GM12878 (cell line): ENCODE data around the gene LIMS2. TPM values are rescaled to one million over a fixed set of nuclear protein-coding genes. Genes with fewer than 3 reads are reported as not detected.

Experiments
- ATAC-seq: fragments of 200-7000 bp; cut with Tn5 transposase; 3 replicates; pipeline ENCODE4 v1.9.1; 2020; ENCODE audit warnings: mild to moderate bottlenecking, moderate library complexity
- BruUV-seq: library from RNA; stranded (reverse); fragments of 400-500 nt; replicated peaks from 2 replicates; lab custom pipeline; 2021; lab: Mats Ljungman, UMichigan
- CTCF ChIA-PET: fragments of 300-600 bp; sonication (Branson Sonifier 250); formaldehyde crosslinking; extraction: SDS; loops from one replicate; lab custom pipeline; 2021; ENCODE audit warnings: inconsistent platforms; lab: Yijun Ruan, JAX
- POLR2A ChIA-PET: fragments of 350-600 bp; formaldehyde crosslinking; extraction: SDS; loops from one replicate; lab custom pipeline; 2021; ENCODE audit warnings: inconsistent platforms; lab: Charles Lee
- RAD21 ChIA-PET: fragments of 300-600 bp; sonication (Branson Sonifier 250); formaldehyde crosslinking; loops from one replicate; lab custom pipeline; 2023; ENCODE audit warnings: antibody characterized with exemption; ENCODE audit not compliant: unreplicated experiment; lab: Charles Lee
- SMC1A ChIA-PET: fragments of 300-600 bp; sonication (Branson Sonifier 250); formaldehyde crosslinking; loops from one replicate; lab custom pipeline; 2023; ENCODE audit not compliant: unreplicated experiment, uncharacterized antibody; lab: Charles Lee
- DNase-seq: peaks from one replicate; pipeline ENCODE4 v3.0.0-alpha.2; 2011; ENCODE audit warnings: low read depth, low spot score
- FAIRE-seq: peaks from 3 replicates; lab custom pipeline; 2011; peaks lifted over from hg19 to GRCh38; lab: Jason Lieb, UNC
- H2AFZ ChIP-seq: 2 replicates; pipeline ENCODE4 v1.6.0; 2011; ENCODE audit warnings: low read depth, low read length, control low read depth; ENCODE audit not compliant: control insufficient read depth
- H3K27ac ChIP-seq: 2 replicates; pipeline ENCODE4 v1.5.1; 2011; ENCODE audit warnings: control low read depth; ENCODE audit not compliant: control insufficient read depth, insufficient read depth
- H3K27me3 ChIP-seq, 2 experiments: replicated peaks in 1 of 2; 2 replicates each; pipeline versions ENCODE4 v1.6.0 to v1.6.1; 2011; ENCODE audit warnings: low read length in 1 of 2; ENCODE audit not compliant: control insufficient read depth in 2 of 2, insufficient read depth in 2 of 2
- H3K36me3 ChIP-seq, 2 experiments: 2 replicates each; pipeline ENCODE4 v1.5.1; 2011; ENCODE audit warnings: low read length in 1 of 2; ENCODE audit not compliant: control insufficient read depth in 2 of 2, insufficient read depth in 2 of 2
- H3K4me1 ChIP-seq: 2 replicates; pipeline ENCODE4 v1.6.1; 2011; ENCODE audit warnings: mild to moderate bottlenecking, low read length, moderate library complexity, mixed read lengths; ENCODE audit not compliant: control insufficient read depth, insufficient read depth
- H3K4me2 ChIP-seq: 2 replicates; pipeline ENCODE4 v1.6.0; 2011; ENCODE audit warnings: control low read depth; ENCODE audit not compliant: control insufficient read depth, insufficient read depth
- H3K4me3 ChIP-seq: fragments of 200-600 bp; sonication (generic); 2 replicates; pipeline ENCODE4 v1.5.1; 2016
- H3K79me2 ChIP-seq: 2 replicates; pipeline ENCODE4 v1.6.0; 2011; ENCODE audit warnings: low read length; ENCODE audit not compliant: control insufficient read depth, insufficient read depth
- H3K9ac ChIP-seq: 2 replicates; pipeline ENCODE4 v1.8.0; 2011; ENCODE audit warnings: low read length, control low read depth, mixed read lengths; ENCODE audit not compliant: control insufficient read depth, insufficient read depth
- H3K9me3 ChIP-seq: replicated peaks from 3 replicates; pipeline ENCODE4 v1.5.1; 2011; ENCODE audit warnings: mild to moderate bottlenecking, low read length; ENCODE audit not compliant: control insufficient read depth, insufficient read depth
- H4K20me1 ChIP-seq: 2 replicates; pipeline ENCODE4 v1.6.0; 2011; ENCODE audit not compliant: control insufficient read depth, insufficient read depth
- CEBPZ ChIP-seq: fragments of 150-350 bp; IDR thresholded peaks from 2 replicates; pipeline ENCODE4 v1.6.1; 2016; ENCODE audit warnings: low read depth, low read length
- IRF5 ChIP-seq: fragments of 450-650 bp; IDR thresholded peaks from 2 replicates; pipeline ENCODE4 v1.6.1; 2017; ENCODE audit warnings: borderline replicate concordance
- NR2C1 ChIP-seq: fragments of 450-650 bp; IDR thresholded peaks from 2 replicates; pipeline ENCODE4 v1.6.1; 2017; ENCODE audit warnings: antibody characterized with exemption, mild to moderate bottlenecking, moderate library complexity
- SRF ChIP-seq, 2 experiments: IDR thresholded peaks; 2 replicates each; pipeline ENCODE4 v1.6.1; 2011; ENCODE audit warnings: low read depth in 2 of 2, low read length in 2 of 2, mild to moderate bottlenecking in 1 of 2, moderate library complexity in 1 of 2
- SUZ12 ChIP-seq: fragments of 200-600 bp; sonication (generic); IDR thresholded peaks from one replicate; pipeline ENCODE4 v1.6.1; 2018; ENCODE audit warnings: antibody characterized with exemption, mild to moderate bottlenecking; ENCODE audit not compliant: unreplicated experiment
- WGBS: methylation state at CpG from one replicate; pipeline ENCODE4 v1.1.6; 2016; ENCODE audit warnings: low lambda C conversion rate; ENCODE audit not compliant: insufficient replicate concordance, insufficient coverage; ENCODE audit errors: missing lambda C conversion rate; 5-methylcytosine and 5-hydroxymethylcytosine counted together
- in situ Hi-C: fragments of 300-500 bp; cut with MboI; formaldehyde crosslinking; loops from 9 replicates; pipeline ENCODE4 v1.14.3; 2018; ENCODE audit warnings: mixed read lengths
- intact Hi-C: fragments of 100-400 bp; cut with micrococcal nuclease; formaldehyde crosslinking; loops from one replicate; pipeline ENCODE4 v1.14.2; 2022; ENCODE audit not compliant: unreplicated experiment
- polyA plus RNA-seq, 11 experiments: library from polyadenylated mRNA; depleted of rRNA in 4 of 11; unstranded in 6 of 11; stranded (reverse) in 5 of 11; fragments of >200 nt; fragmentation: Nextera tagmentation in 4 of 11; fragmentation: Illumina TruSeq in 1 of 11; extraction: Ambion mirVana in 4 of 11; extraction: Trizol in 1 of 11; gene quantifications; 1 replicate in 1 of 11; 2 replicates in 10 of 11; pipeline versions ENCODE4 v1.2.1 to v1.2.3, GENCODE V29; 2011 to 2016; ENCODE audit warnings: inconsistent platforms in 2 of 11, missing spikeins in 2 of 11, low read depth in 1 of 11
- total RNA-seq, 4 experiments: library from RNA; depleted of rRNA in 3 of 4; stranded (reverse); fragments of >200 nt in 3 of 4; fragmentation: Illumina TruSeq in 1 of 4; extraction: Trizol in 1 of 4; gene quantifications; 2 replicates each; pipeline versions ENCODE4 v1.2.1 to v1.2.3, GENCODE V29; 2013 to 2021

Gene LIMS2
- total and polyA plus RNA-seq, 10 of the 15 experiments (the other 5 are each of a cell fraction or from before 2014, with no cell fraction given): 0.06 to 0.81 (median 0.16) TPM; not detected in 2

DNA sequence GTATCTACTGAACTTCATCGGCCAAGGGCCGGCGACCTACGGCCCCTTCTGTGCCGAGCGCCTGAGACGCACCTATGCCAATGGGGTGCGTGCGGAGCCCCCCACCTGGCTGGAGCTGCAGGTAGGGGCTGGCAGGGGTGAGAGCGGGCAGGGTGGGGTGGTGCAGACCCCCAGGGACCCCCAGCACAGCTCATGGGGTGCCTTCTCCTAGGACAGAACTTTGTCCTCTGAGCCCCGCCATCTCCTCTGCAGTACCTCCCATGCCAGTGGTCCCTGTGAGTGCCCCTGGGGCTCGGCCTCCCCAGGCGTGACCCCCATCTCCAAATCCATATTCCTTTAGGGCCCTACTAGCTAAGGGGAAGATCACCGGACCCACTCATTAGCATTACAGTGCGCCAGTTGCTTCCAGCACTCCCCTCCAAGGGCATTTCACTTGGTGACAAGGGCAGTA, 53.3 kb downstream of the LIMS2 start:
- H3K9me3 ChIP-seq: no peaks in the 10 kb centered on the region
- no peak overlapping the region for H2AFZ ChIP-seq
- no peaks in the 10 kb centered on the region for H4K20me1 ChIP-seq
- RAD21 ChIA-PET: no interaction called here
- no peaks in the 10 kb centered on the region for H3K4me1 ChIP-seq
- no peaks in the 10 kb centered on the region for H3K79me2 ChIP-seq
- ATAC-seq (no peak), FAIRE-seq (no peak), DNase-seq (no peak)
- H3K4me2 ChIP-seq: no peak overlapping the region
- no TSS peak for BruUV-seq
- CTCF ChIA-PET: no interaction called here
- no peaks in the 10 kb centered on the region for H3K36me3 ChIP-seq
- TF ChIP-seq NR2C1: no peak
- no peak for TF ChIP-seq SUZ12
- no peak for TF ChIP-seq IRF5
- H3K27me3 ChIP-seq: no peaks in the 10 kb centered on the region
- intact Hi-C loops (no loop called here), in situ Hi-C loops (no loop called here)
- H3K9ac ChIP-seq: no peak overlapping the region
- POLR2A ChIA-PET: no interaction called here
- SMC1A ChIA-PET: interaction anchor here (1.6 kb wide), 1 partner anchor 31 kb away, joined by 3 read pairs; no protein-coding TSS in a partner anchor
- no peak overlapping the region for H3K27ac ChIP-seq
- WGBS: 85% methylated on average over 14 of the region's 15 CpGs
- no peak overlapping the region for H3K4me3 ChIP-seq

- no peak for FAIRE-seq
- TF ChIP-seq CEBPZ (no peak), SRF (IDR thresholded peaks at IDR 0.05; ENCODE audit: low read depth in 2 of 2, low read length in 2 of 2) (peak in 1 of 2 experiments; percentile 72; a peak in 2 of 4 replicates)
- TF ChIP-seq, all 136 proteins: peak for 1
Observed at GRCh38 chr2:127620866-127621265, 54.5 kb downstream of the LIMS2 start.

More at GRCh38 chr2:127620866-127621265, 54.5 kb downstream of the LIMS2 start:
- ChIA-PET RAD21 (no interaction called here), CTCF (interaction anchor here (1.1 kb wide), 1 partner anchor 30 kb away, joined by 7 read pairs; no protein-coding TSS in a partner anchor), SMC1A (interaction anchor here (1.6 kb wide), 1 partner anchor 30 kb away, joined by 3 read pairs; no protein-coding TSS in a partner anchor), POLR2A (no interaction called here)
- WGBS: 22% methylated on average over 3 of the region's 3 CpGs
- Histone ChIP-seq H3K27ac (no peak overlapping the region), H3K27me3 (no peaks in the 10 kb centered on the region), H3K9me3 (no peaks in the 10 kb centered on the region), H2AFZ (no peak overlapping the region), H4K20me1 (no peaks in the 10 kb centered on the region), H3K4me1 (no peaks in the 10 kb centered on the region), H3K4me3 (no peak overlapping the region), H3K36me3 (no peaks in the 10 kb centered on the region), H3K79me2 (no peaks in the 10 kb centered on the region), H3K4me2 (no peak overlapping the region), H3K9ac (no peak overlapping the region)
- in situ Hi-C loops: no loop called here
- DNase-seq: no peak
- BruUV-seq: no TSS peak
- ATAC-seq: no peak
- intact Hi-C loops: no loop called here
